Measurements from ENCODE around the gene DPYD.

Gene DPYD

DNA sequence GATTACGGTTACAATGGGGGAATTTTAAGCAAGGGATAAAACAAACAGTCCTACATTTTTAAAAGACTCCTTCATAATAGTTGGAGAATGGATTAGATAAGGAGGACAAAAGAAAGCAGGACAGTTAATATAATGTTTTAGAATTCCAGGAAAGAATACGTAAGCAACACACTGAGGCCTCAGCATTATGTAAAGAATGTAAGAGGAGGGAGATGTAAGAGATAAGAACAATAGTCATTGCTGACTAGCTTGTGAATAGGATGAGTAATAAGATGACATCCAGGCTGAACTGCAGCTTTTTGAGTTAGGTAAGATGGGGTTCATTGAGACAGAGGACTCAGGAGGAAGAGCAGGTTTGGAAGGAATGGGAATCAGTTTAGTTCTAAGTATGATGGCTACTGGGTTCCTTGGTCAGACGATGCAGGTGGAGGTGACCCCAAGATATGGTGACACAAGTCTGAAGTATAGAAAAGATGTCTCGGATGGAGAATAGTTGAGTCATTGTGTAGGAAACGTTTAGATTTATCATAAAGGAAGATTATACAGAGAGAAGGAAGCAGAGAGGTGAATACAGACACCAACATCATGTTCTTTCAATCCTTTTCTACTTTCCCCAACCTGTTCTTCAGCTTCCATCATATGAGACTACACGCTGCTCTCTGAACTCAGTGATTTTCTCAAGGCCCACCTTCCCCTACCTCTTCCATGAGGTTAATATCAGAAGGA is 826.4 kb downstream of the DPYD start:
- CTCF ChIA-PET = no interaction called here
- DNase-seq (ENCODE audit: low spot score) = peak; percentile 40
- POLR2A ChIA-PET (ENCODE audit: low non-redundant PET) = no interaction called here

DNA sequence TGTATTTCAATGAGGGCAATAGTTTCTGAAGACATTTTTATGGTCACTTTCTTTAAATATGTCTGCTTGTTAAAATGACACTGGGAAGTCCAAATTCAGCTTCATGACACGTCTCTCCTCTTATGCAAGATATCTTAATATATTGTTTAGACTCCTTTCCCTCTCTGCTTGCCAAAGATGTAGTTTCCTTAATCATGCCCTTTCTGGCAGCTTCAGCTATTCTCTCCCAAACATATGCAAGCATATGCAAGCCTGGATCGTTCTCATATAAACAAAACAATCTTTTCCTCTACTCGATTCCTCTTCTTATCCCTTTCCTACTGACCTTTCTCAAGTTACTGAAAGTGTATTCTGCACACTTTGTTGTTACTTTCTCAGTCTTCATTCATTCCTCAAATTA is 827.1 kb downstream of the DPYD start:
- ChIA-PET POLR2A (ENCODE audit: low non-redundant PET) (no interaction called here), CTCF (interaction anchor here (0.6 kb wide), 1 partner anchor 18 kb away, joined by 3 read pairs; no protein-coding TSS in a partner anchor)
- TF ChIP-seq, protein P1, sequence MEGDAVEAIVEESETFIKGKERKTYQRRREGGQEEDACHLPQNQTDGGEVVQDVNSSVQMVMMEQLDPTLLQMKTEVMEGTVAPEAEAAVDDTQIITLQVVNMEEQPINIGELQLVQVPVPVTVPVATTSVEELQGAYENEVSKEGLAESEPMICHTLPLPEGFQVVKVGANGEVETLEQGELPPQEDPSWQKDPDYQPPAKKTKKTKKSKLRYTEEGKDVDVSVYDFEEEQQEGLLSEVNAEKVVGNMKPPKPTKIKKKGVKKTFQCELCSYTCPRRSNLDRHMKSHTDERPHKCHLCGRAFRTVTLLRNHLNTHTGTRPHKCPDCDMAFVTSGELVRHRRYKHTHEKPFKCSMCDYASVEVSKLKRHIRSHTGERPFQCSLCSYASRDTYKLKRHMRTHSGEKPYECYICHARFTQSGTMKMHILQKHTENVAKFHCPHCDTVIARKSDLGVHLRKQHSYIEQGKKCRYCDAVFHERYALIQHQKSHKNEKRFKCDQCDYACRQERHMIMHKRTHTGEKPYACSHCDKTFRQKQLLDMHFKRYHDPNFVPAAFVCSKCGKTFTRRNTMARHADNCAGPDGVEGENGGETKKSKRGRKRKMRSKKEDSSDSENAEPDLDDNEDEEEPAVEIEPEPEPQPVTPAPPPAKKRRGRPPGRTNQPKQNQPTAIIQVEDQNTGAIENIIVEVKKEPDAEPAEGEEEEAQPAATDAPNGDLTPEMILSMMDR (conservative IDR thresholded peaks at IDR 0.05; ENCODE audit: low read depth) = no peak
- DNase-seq (ENCODE audit: low spot score) = no peak
- no peak overlapping the region for H3K27ac ChIP-seq

More for the DNA sequence above, 826.4 kb downstream of the DPYD start:
- H3K27ac ChIP-seq = no peak overlapping the region
- TF ChIP-seq, protein P1 (conservative IDR thresholded peaks at IDR 0.05; ENCODE audit: low read depth) = no peak

DNA sequence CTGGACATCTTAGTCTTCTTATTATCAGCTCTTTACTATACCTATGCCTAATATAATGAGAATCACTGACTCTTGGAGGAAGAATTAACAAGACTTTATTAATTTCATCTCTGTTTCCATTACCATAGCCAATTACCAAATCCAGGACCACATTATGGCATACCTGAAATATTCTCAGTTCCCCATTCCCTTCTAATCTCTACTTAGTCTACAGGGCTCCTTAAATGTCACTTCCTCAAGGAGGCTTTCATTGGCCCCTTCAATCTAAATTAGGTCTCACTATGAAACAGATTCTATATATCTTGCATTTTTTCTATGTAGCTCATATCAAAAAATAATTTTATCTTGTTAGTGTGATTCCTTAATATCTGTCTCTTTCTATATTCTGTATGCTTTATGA is 828.0 kb downstream of the DPYD start:
- ChIA-PET POLR2A (ENCODE audit: low non-redundant PET) (no interaction called here), CTCF (no interaction called here)
- TF ChIP-seq, protein P1 (conservative IDR thresholded peaks at IDR 0.05; ENCODE audit: low read depth) = no peak
- no peak overlapping the region for H3K27ac ChIP-seq
- no peak for DNase-seq (ENCODE audit: low spot score)

DNA sequence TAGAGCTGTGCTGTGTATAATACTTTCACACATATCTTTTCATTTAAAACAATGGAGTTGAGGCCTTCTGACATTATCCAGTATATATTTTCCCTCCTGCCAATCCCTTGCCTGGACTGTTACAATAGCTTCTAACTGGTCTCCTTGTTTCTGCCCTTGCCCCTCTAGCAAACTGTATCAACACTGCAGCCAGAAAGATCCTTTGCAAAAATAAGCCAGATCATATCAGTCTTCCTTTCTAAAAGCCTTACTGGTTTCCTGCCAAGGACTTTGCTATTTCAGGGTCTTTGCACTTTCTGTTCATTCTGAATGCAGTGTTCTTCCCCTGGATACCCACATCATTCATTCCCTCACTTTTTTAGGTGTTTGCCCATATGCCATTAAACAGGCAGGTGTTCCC is 829.2 kb downstream of the DPYD start:
- DNase-seq (ENCODE audit: low spot score) = no peak
- ChIA-PET CTCF (no interaction called here), POLR2A (ENCODE audit: low non-redundant PET) (no interaction called here)
- H3K27ac ChIP-seq = no peak overlapping the region
- TF ChIP-seq, protein P1 (conservative IDR thresholded peaks at IDR 0.05; ENCODE audit: low read depth) = no peak

DNA sequence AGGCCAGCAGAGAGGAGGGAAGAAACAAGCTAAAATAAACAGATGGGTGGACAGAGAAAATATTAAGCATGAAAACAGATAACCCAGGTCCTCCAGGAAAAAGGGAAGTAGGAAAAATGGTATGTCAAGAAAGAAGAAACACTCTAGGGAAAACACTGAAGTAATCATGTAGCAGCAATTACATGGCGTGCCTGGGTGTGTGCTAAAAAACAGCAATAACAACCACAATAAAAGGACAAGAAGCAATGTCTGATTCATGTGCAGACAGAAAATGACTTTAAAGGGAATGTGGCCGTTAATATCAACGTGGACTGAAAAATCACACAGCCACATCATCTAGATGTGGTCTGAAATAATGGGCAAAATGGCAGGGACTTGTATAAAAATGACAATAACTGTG is 829.6 kb downstream of the DPYD start:
- no peak for DNase-seq (ENCODE audit: low spot score)
- H3K27ac ChIP-seq = no peak overlapping the region
- POLR2A ChIA-PET (ENCODE audit: low non-redundant PET) = no interaction called here
- TF ChIP-seq, protein P1 (conservative IDR thresholded peaks at IDR 0.05; ENCODE audit: low read depth) = no peak
- CTCF ChIA-PET = no interaction called here

DNA sequence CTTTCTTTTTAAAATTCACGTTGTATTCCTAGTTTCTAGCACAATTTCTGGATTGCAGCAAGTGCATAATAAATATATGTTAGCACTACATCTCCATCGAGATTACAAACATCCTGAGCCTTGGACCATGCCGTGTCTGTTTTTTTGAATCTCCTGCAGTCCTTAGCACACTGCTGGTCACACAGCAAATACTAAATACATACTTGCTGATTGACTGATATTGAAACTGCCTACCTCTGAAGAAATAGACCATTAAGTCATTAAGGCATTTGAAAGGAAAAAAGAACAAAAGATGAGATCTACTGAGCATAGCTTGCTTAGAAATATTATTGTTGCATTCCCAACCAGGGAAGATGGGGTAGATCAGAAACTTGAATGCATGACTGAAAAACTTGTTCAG is 830.1 kb downstream of the DPYD start:
- TF ChIP-seq, protein P1 (conservative IDR thresholded peaks at IDR 0.05; ENCODE audit: low read depth) = no peak
- no peak for DNase-seq (ENCODE audit: low spot score)
- ChIA-PET POLR2A (ENCODE audit: low non-redundant PET) (no interaction called here), CTCF (interaction anchor here (0.6 kb wide), 1 partner anchor 720 kb away, joined by 3 read pairs; no protein-coding TSS in a partner anchor)
- no peak overlapping the region for H3K27ac ChIP-seq
